ENCODE measurements around the gene SCNN1B.
A peak's percentile ranks its signal among the peaks of the same experiment; 100 is the strongest.
"Not testable (repeated sequence)": the region's sequence is repeated elsewhere in the genome, so short reads cannot be mapped to it uniquely, and the experiment has no call there.

Gene SCNN1B, protein sequence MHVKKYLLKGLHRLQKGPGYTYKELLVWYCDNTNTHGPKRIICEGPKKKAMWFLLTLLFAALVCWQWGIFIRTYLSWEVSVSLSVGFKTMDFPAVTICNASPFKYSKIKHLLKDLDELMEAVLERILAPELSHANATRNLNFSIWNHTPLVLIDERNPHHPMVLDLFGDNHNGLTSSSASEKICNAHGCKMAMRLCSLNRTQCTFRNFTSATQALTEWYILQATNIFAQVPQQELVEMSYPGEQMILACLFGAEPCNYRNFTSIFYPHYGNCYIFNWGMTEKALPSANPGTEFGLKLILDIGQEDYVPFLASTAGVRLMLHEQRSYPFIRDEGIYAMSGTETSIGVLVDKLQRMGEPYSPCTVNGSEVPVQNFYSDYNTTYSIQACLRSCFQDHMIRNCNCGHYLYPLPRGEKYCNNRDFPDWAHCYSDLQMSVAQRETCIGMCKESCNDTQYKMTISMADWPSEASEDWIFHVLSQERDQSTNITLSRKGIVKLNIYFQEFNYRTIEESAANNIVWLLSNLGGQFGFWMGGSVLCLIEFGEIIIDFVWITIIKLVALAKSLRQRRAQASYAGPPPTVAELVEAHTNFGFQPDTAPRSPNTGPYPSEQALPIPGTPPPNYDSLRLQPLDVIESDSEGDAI

DNA sequence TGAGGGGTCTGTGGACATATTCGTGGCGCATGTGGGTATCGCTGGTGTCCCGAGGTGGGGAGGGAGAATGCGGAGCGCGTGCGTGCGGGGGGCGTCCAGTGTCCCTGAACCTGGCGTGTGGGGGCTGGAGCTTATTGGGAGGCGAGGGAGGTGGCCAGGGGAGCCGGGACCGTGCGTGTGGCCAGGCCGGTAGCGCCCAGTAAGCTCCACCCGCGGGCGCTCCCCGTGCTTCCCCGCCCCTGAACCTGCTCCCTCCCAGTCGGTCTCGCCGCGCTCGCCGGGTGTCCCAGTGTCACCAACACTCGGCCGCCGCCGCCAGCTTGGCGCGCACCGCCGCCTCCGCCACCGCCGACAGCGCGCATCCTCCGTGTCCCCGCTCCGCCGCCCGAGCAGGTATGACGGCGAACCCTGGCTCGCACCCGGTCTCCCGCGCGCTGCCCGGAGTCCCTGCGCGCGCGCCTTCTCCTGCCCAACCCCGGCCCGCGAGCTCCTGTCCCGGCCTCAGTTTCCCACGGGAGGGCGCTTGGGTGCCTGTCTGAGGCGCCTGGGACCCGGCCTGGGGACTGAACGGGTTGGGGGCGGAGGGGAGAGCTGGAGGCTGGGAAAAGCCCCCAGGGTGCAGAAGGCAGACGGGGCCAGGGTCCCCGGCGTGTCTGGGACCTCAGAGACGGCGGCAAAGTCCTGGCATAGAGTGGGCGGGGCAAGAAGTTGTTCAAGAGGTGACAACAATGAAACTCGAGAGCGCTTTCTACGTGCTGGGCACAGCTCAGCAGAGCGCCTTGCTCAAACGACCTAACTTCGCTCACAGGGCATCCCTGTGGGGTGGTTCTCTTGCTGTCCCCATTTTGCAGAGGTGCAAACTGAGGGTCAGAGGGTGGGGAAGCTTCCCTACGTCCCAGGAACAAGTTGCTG lies at the start of gene SCNN1B:
SCNN1B (plus strand) TSS at position 258 of the 912 bp plus-strand sequence. CDS start 46,298 bp downstream, outside the sequence.
- no peak within 1 kb of the TSS for H3K27ac ChIP-seq (ENCODE audit: low read length)
- no peaks in the 10 kb centered on the region for H3K36me3 ChIP-seq (replicated peaks; ENCODE audit: low read depth, low read length)
- peak within 1 kb of the TSS; percentile 75 for H3K4me3 ChIP-seq (ENCODE audit: low read length)
- 0 out of 2 replicates have a peak, but pooled peaks cover 5% of the 10 kb centered on the region for H3K4me1 ChIP-seq (ENCODE audit: low read length)
- peak within 1 kb of the TSS; percentile 71 for H3K4me2 ChIP-seq (ENCODE audit: low read length)
- H3K9me3 ChIP-seq (ENCODE audit: insufficient read depth, low read length) = no peaks in the 10 kb centered on the region
- TF ChIP-seq, protein P1, sequence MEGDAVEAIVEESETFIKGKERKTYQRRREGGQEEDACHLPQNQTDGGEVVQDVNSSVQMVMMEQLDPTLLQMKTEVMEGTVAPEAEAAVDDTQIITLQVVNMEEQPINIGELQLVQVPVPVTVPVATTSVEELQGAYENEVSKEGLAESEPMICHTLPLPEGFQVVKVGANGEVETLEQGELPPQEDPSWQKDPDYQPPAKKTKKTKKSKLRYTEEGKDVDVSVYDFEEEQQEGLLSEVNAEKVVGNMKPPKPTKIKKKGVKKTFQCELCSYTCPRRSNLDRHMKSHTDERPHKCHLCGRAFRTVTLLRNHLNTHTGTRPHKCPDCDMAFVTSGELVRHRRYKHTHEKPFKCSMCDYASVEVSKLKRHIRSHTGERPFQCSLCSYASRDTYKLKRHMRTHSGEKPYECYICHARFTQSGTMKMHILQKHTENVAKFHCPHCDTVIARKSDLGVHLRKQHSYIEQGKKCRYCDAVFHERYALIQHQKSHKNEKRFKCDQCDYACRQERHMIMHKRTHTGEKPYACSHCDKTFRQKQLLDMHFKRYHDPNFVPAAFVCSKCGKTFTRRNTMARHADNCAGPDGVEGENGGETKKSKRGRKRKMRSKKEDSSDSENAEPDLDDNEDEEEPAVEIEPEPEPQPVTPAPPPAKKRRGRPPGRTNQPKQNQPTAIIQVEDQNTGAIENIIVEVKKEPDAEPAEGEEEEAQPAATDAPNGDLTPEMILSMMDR (IDR thresholded peaks at IDR 0.05; ENCODE audit: low read depth, low read length) = peak; percentile 21; the same call in 1 of the 2 replicates
- TF ChIP-seq EZH2phosphoT487 (IDR thresholded peaks at IDR 0.05; ENCODE audit: low read depth) = no peak
- H3K9ac ChIP-seq (ENCODE audit: low read length) = no peak within 1 kb of the TSS; the same call in 1 of the 2 replicates
- peaks cover 27% of the 10 kb centered on the region for H3K27me3 ChIP-seq (ENCODE audit: low read depth, low read length)
- no peaks in the 10 kb centered on the region for H4K20me1 ChIP-seq (ENCODE audit: insufficient read depth, low read length)
- peak within 1 kb of the TSS; percentile 52; the same call in 1 of the 2 replicates for H2AFZ ChIP-seq (ENCODE audit: low read depth, low read length)
- no peaks in the 10 kb centered on the region for H3K79me2 ChIP-seq (ENCODE audit: low read length)

DNA sequence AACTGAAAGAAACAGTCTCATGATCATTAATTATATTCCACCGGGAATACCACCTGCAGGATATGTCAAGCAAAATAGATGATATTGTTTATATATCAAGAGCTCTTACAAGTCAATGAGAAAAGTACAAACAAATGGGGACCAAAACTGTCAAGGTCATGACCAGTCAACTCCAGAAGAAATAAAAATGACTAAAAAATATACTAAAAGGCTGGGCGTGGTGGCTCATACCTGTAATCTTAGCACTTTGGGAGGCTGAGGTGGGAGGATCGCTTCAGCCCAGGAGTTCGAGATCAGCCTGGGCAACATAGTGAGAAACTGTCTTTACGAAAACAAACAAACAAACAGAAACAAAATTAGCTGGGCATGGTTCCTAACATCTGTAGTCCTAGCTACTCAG lies 49.8 kb upstream of the SCNN1B start:
- H3K9me3 ChIP-seq (ENCODE audit: insufficient read depth, low read length) = no peaks in the 10 kb centered on the region
- H3K9ac ChIP-seq (ENCODE audit: low read length) = no peak overlapping the region
- peaks cover 15% of the 10 kb centered on the region for H3K27me3 ChIP-seq (ENCODE audit: low read depth, low read length)
- no peak for TF ChIP-seq EZH2phosphoT487 (IDR thresholded peaks at IDR 0.05; ENCODE audit: low read depth)
- TF ChIP-seq, protein P1 (IDR thresholded peaks at IDR 0.05; ENCODE audit: low read depth, low read length) = no peak
- no peaks in the 10 kb centered on the region for H3K4me1 ChIP-seq (ENCODE audit: low read length)
- H2AFZ ChIP-seq (ENCODE audit: low read depth, low read length) = no peak overlapping the region
- no peak overlapping the region for H3K4me3 ChIP-seq (ENCODE audit: low read length)
- H3K4me2 ChIP-seq (ENCODE audit: low read length) = no peak overlapping the region
- no peaks in the 10 kb centered on the region for H4K20me1 ChIP-seq (ENCODE audit: insufficient read depth, low read length)
- H3K36me3 ChIP-seq (replicated peaks; ENCODE audit: low read depth, low read length) = no peaks in the 10 kb centered on the region
- H3K79me2 ChIP-seq (ENCODE audit: low read length) = no peaks in the 10 kb centered on the region
- no peak overlapping the region for H3K27ac ChIP-seq (ENCODE audit: low read length)

DNA sequence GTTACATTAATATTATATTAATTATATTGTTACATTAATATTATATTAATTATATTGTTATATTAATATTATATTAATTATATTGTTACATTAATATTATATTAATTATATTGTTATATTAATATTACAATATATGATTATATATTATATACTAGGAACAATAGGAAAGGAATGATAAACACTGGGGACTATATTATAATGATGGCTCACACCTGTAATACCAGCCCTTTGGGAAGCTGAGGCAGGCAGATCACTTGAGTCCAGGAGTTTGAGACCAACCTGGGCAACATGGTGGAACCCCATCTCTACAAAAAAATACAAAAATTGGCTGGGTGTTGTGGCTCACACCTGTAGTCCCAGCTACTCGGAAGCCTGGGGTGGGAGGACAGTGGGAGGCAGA lies 48.5 kb upstream of the SCNN1B start:
- H3K9me3 ChIP-seq (ENCODE audit: insufficient read depth, low read length); H3K27ac ChIP-seq (ENCODE audit: low read length); H3K4me2 ChIP-seq (ENCODE audit: low read length); H3K79me2 ChIP-seq (ENCODE audit: low read length); H3K9ac ChIP-seq (ENCODE audit: low read length); H4K20me1 ChIP-seq (ENCODE audit: insufficient read depth, low read length); H3K4me3 ChIP-seq (ENCODE audit: low read length); H3K4me1 ChIP-seq (ENCODE audit: low read length); H3K36me3 ChIP-seq (replicated peaks; ENCODE audit: low read depth, low read length); H2AFZ ChIP-seq (ENCODE audit: low read depth, low read length): not testable (repeated sequence)
- H3K27me3 ChIP-seq (ENCODE audit: low read depth, low read length) = peaks cover 15% of the 10 kb centered on the region

DNA sequence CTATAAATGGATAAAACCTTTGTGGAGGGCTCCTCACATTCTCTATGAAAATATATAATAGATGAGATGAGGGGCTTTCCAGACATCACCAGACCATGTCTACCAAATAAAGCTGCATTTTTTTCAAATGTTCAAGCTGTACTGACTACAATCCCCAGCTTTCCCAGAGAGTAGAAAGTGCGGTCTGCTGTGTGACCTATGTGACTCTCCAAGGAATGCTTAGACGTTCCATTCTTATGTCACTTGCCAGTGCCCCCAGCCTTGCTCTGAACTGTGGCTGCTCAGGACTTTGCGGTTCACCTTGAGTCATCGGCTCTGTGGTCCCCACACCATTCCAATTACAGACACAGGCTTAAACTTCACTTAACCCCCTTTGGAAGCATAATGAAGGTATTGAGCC lies 47.8 kb upstream of the SCNN1B start:
- no peaks in the 10 kb centered on the region for H3K4me1 ChIP-seq (ENCODE audit: low read length)
- no peak overlapping the region for H3K27ac ChIP-seq (ENCODE audit: low read length)
- peaks cover 15% of the 10 kb centered on the region for H3K27me3 ChIP-seq (ENCODE audit: low read depth, low read length)
- no peaks in the 10 kb centered on the region for H3K79me2 ChIP-seq (ENCODE audit: low read length)
- no peak overlapping the region for H3K4me2 ChIP-seq (ENCODE audit: low read length)
- no peaks in the 10 kb centered on the region for H4K20me1 ChIP-seq (ENCODE audit: insufficient read depth, low read length)
- H2AFZ ChIP-seq (ENCODE audit: low read depth, low read length) = no peak overlapping the region
- no peaks in the 10 kb centered on the region for H3K9me3 ChIP-seq (ENCODE audit: insufficient read depth, low read length)
- no peaks in the 10 kb centered on the region for H3K36me3 ChIP-seq (replicated peaks; ENCODE audit: low read depth, low read length)
- no peak overlapping the region for H3K4me3 ChIP-seq (ENCODE audit: low read length)
- no peak overlapping the region for H3K9ac ChIP-seq (ENCODE audit: low read length)
- no peak for TF ChIP-seq EZH2phosphoT487 (IDR thresholded peaks at IDR 0.05; ENCODE audit: low read depth)
- TF ChIP-seq, protein P1 (IDR thresholded peaks at IDR 0.05; ENCODE audit: low read depth, low read length) = no peak

Data from OCI-LY3 (cell line).